ENCODE results near the gene UPK1A. TPM values are rescaled to one million over a fixed set of nuclear protein-coding genes. Genes with fewer than 3 reads are reported as not detected.

The UPK1A gene
- total and polyA plus RNA-seq, 9 of the 15 experiments (the other 6 are each of a cell fraction or from before 2014, with no cell fraction given), result 0.06 to 0.13 TPM; not detected in 7

DNA sequence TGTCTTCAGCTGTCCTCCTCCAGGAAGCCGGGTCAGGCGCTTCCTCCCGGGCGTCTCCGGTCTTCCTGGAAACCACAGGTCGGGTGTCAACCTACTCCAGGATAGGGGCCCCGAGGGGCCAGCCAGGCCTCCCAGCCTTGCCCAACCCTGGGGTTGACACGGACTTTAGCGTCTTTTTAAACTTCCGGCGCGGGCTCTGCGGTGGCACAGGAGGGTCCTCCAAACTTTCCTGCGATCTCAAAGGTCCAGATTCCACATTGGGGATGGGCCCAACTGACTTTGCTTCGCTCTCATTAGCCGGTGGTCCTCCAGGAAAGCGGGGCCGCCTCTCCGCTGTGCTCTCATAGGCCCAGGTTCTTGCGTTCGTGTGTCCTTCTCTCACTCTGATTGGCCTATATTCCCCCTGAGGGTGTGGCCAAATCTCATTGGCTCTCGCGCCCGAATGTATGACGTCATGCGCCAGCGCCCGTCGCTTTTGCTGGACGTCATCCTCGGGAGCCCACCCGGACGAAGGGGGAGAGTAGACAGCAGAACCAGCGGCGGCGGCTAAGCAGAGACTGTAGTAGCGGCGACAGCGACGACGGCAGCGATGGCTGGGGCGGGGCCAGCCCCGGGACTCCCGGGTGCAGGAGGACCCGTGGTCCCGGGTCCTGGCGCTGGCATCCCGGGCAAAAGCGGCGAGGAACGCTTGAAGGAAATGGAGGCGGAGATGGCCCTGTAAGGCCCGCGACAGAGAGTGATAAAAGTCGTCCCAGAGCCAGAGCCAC, 37.6 kb upstream of the UPK1A start, which contains the start of gene RBM42 (continued):
- TF ChIP-seq ZNF407 (IDR thresholded peaks at IDR 0.05; ENCODE audit: low read depth) (0 out of 2 replicates have a peak, but pooled peaks have one; percentile 22), ZNF561 (CRISPR knock-in tag; conservative IDR thresholded peaks at IDR 0.05) (no peak), EGR1 (conservative IDR thresholded peaks at IDR 0.05) (0 out of 2 replicates have a peak, but pooled peaks have one; percentile 21), CC2D1A (IDR thresholded peaks at IDR 0.05) (peak; percentile 94), NFYB (IDR thresholded peaks at IDR 0.05; ENCODE audit: extremely low read depth, insufficient read length) (peak; percentile 93)
- TF ChIP-seq, protein P1, sequence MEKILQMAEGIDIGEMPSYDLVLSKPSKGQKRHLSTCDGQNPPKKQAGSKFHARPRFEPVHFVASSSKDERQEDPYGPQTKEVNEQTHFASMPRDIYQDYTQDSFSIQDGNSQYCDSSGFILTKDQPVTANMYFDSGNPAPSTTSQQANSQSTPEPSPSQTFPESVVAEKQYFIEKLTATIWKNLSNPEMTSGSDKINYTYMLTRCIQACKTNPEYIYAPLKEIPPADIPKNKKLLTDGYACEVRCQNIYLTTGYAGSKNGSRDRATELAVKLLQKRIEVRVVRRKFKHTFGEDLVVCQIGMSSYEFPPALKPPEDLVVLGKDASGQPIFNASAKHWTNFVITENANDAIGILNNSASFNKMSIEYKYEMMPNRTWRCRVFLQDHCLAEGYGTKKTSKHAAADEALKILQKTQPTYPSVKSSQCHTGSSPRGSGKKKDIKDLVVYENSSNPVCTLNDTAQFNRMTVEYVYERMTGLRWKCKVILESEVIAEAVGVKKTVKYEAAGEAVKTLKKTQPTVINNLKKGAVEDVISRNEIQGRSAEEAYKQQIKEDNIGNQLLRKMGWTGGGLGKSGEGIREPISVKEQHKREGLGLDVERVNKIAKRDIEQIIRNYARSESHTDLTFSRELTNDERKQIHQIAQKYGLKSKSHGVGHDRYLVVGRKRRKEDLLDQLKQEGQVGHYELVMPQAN (IDR thresholded peaks at IDR 0.05; ENCODE audit: borderline replicate concordance), result peak; percentile 82

Data from K562 (cell line).